Activated naive CD8-positive, alpha-beta T cell treated with anti-CD3 and anti-CD28 coated beads, Interleukin-2, amount 50 U/mL, for 16 hours (primary cell): Measurements from ENCODE around the gene KMT2D.

ENCODE experiments used
- DNase-seq: peaks from one replicate; pipeline ENCODE4 v3.0.0-alpha.2; 2020; ENCODE audit warnings: low read depth, low spot score

Gene KMT2D

GRCh38 chr12:49018261-49019119 is 42.1 kb downstream of the KMT2D start, which contains the start of gene PRKAG1:
TSS of gene PRKAG1 (minus strand) at chr12:49018776. CDS start at chr12:49018740, 36 bp downstream.
- peak; percentile 90 for DNase-seq

GRCh38 chr12:49017891-49018260 is 42.7 kb downstream of the KMT2D start:
- DNase-seq = no peak

- no peak for DNase-seq
Measured at GRCh38 chr12:49015196-49015595, 45.4 kb downstream of the KMT2D start.

GRCh38 chr12:49014547-49014946 is 46.0 kb downstream of the KMT2D start:
- no peak for DNase-seq

- no peak for DNase-seq
Measured at GRCh38 chr12:49013428-49013827, 47.2 kb downstream of the KMT2D start.

GRCh38 chr12:49012739-49013138 is 47.9 kb downstream of the KMT2D start:
- DNase-seq = no peak
